Left colon (tissue), 2 donors: ENCODE measurements around the gene TOMM34. TPM values are rescaled to one million over a fixed set of nuclear protein-coding genes. Genes with fewer than 3 reads are reported as not detected.
A peak's percentile ranks its signal among the peaks of the same experiment; 100 is the strongest.

Experiments used
- ATAC-seq: fragments of 200-7000 bp; cut with Tn5 transposase; one replicate; pipeline ENCODE4 v1.9.1; 2020; ENCODE audit warnings: mild to moderate bottlenecking, moderate library complexity
- DNase-seq, 2 donors: peaks; one replicate each; pipeline ENCODE4 v3.0.0-alpha.2; 2020
- intact Hi-C, 2 donors: fragments of 100-400 bp; cut with DNase I in 1 of 2; cut with micrococcal nuclease in 1 of 2; formaldehyde crosslinking; loops; one replicate each; pipeline versions ENCODE4 v1.11.2 to v1.14.0; 2022; cut with DNase I, micrococcal nuclease
- long read RNA-seq: library from polyadenylated mRNA; unstranded; transcript quantifications from one replicate; pipeline ENCODE4 v2.0.0, GENCODE V29; 2021
- total RNA-seq, 2 donors: library from RNA; stranded (reverse); fragmentation: NEBNext Ultra II Directional; extraction: Animal tissue kit (Norgen Biotek cat#: 25700); gene quantifications; one replicate each; pipeline ENCODE4 v1.2.1, GENCODE V29; 2021
- donor health status: DM: no; HTN: no; CAD: no.
- donor health status: DM: yes; HTN: yes; CAD: no.

Gene TOMM34
- 10 to 100 TPM; 11.8 to 13.0 TPM for total RNA-seq
- long read RNA-seq, transcript TOMM34-201 (7 exons, 2,062 nt) = major isoform, 36 of 41 reads
- long read RNA-seq, partial matches to known transcripts = 1 of 41 reads
- long read RNA-seq, other reads (novel, unspliced or antisense) = 4 of 41 reads

GRCh38 chr20:44960103-44960852 lies at the start of gene TOMM34:
Gene TOMM34, minus strand, starts transcription at chr20:44960397. Its CDS starts 64 bp downstream, at chr20:44960333.
- ATAC-seq (peak; percentile 98), DNase-seq (peak; percentile 95 to 99)
- intact Hi-C loops = no loop called here

- DNase-seq (no peak), ATAC-seq (no peak)
- intact Hi-C loops = no loop called here
Measured at GRCh38 chr20:45008521-45009049, 48.4 kb upstream of the TOMM34 start.

GRCh38 chr20:44997668-44998067 lies 37.5 kb upstream of the TOMM34 start:
- no peak for ATAC-seq
- intact Hi-C loops = no loop called here
- no peak for DNase-seq

- ATAC-seq (no peak), DNase-seq (no peak)
- intact Hi-C loops = no loop called here
Measured at GRCh38 chr20:44997171-44997570, 37.0 kb upstream of the TOMM34 start.

DNA sequence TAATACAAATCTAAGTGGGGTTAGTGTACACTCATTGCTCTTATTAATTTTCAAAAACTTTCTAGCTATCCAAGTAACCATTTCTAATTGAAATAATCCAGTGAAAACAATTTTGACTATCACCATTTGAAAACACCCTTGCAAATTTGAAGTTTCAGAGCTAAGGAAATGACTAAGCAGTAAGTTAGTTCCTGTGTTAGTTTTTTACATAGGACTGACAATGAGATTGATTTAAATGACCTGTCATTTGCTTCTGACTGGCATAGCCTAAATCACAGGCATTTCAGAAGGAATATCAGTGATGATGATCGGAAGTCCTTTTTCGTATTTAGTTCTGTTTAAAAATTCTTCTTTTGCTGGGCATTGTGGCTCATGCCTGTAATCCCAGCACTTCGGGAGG lies 33.1 kb upstream of the TOMM34 start:
- no peak for DNase-seq
- ATAC-seq = peak; percentile 12
- intact Hi-C loops = no loop called here

GRCh38 chr20:44990957-44991356 lies 30.8 kb upstream of the TOMM34 start:
- intact Hi-C loops = no loop called here
- DNase-seq = no peak
- no peak for ATAC-seq

DNA sequence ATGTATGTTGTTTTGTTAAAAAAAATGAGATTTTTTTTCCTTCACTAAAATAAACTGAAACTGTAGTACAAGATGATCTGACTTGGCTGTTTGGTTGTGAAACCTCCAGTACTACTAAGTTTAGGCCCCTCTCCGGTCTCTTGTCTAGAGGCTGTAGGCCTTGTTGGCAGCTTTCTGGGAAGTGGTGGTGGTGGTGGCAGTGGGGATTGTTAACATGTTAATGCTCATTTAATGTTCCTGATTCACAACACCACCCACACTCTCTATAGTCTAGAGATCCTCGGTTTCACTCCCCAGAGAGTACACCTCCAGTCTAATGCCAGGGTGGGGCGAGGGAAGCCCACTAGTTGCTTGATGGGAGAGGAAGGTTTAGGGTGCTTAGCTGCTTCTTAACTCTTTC lies 30.2 kb upstream of the TOMM34 start:
- intact Hi-C loops = no loop called here
- no peak for DNase-seq
- no peak for ATAC-seq

- ATAC-seq (no peak), DNase-seq (no peak)
- intact Hi-C loops = no loop called here
Measured at GRCh38 chr20:44988631-44989171, 28.5 kb upstream of the TOMM34 start.

GRCh38 chr20:44983093-44983674 lies 23.0 kb upstream of the TOMM34 start:
- DNase-seq (no peak), ATAC-seq (no peak)
- intact Hi-C loops = no loop called here

- intact Hi-C loops = no loop called here
- no peak for ATAC-seq
- no peak for DNase-seq
Measured at GRCh38 chr20:44981736-44982406, 21.7 kb upstream of the TOMM34 start.

DNA sequence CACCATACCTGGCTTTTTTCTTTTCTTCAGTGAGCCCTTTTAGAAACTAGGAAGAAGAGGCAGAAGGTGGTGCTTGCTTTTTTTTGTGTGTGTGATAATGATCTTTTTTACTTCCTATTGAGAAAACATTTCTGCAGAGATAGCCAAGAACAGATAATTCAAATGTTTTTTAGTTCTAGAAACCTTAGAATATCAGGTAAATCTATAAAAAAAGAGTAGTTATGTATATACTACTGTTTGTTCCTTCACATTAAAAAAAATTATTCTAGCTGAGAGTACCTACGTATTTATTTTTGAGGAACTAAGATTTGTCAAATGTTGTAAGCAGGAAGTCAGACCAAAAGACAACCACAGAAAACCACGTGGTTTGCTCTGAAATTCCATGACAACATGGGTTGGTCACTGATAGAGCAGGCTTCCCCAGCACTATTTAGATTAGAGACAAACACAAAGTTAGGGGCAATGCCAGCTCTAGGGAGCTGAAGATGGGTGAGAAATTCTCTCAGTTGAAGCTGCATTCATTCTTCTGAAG lies 19.0 kb upstream of the TOMM34 start:
- DNase-seq (peak in 1 of 2 donors; percentile 34), ATAC-seq (peak; percentile 67)
- intact Hi-C loops = no loop called here

- no peak for DNase-seq
- no peak for ATAC-seq
- intact Hi-C loops = no loop called here
Measured at GRCh38 chr20:44976698-44977097, 16.5 kb upstream of the TOMM34 start.

GRCh38 chr20:44973053-44973452 lies 12.9 kb upstream of the TOMM34 start:
- intact Hi-C loops = no loop called here
- DNase-seq (no peak), ATAC-seq (no peak)

- ATAC-seq = no peak
- no peak for DNase-seq
- intact Hi-C loops = no loop called here
Measured at GRCh38 chr20:44970243-44970757, 10.1 kb upstream of the TOMM34 start.

- intact Hi-C loops = no loop called here
- DNase-seq (no peak), ATAC-seq (no peak)
Measured at GRCh38 chr20:44969300-44969894, 9.2 kb upstream of the TOMM34 start.

GRCh38 chr20:44967207-44967807 lies 7.1 kb upstream of the TOMM34 start:
- no peak for DNase-seq
- ATAC-seq = peak; percentile 59
- intact Hi-C loops = no loop called here

DNA sequence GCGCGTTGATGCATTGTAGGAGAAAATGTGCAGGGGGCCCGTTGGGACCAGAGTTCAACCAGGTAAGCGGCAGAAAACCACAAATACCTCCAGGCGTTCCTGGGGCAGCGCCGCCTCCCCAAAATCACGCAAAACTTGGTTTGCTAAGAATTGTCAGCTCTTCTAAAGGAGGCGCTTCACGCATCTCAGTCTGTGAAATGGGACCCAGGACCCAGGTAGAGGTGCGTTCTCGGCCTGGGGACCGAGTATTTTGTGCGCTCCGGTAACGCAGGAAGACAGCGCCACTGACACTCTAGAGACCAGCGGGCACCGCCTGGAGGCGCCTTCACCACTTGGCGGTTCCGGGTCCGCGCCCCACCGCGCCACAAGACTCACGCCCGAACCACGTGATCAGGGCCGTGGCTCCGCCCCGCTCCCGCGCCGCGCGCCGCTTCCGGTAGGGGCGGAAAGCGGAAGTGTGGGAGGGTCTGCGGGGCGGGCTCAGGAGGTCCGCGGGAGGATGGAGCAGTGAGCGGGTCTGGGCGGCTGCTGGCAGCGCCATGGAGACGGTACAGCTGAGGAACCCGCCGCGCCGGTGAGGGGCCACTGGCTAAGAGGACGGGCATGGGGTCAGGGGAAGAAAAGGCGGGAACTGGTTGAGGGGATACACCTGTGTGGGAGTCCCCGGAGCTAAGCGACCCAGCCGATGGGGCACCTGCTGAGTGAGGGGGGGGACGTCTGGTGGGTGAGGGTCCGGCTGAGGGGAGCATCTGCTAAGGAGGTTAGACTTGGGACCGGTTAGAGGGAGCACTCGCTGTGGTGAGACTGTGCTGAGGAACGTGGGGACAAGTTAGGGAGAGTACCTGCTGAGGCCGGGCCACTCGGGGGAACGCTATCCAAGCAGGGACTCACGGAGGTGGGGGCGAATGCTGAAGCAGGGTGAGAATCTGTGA lies 6.1 kb upstream of the TOMM34 start, which contains the start of gene STK4:
STK4 (plus strand) TSS at position 483 of the 932 bp plus-strand sequence; CDS start at position 540, 57 bp downstream.
- peak; percentile 94 to 97 for DNase-seq
- peak; percentile 93 for ATAC-seq
- intact Hi-C loops = no loop called here
